B cell (primary cell): ENCODE data around the gene CHCHD3. TPM values are rescaled to one million over a fixed set of nuclear protein-coding genes. Genes with fewer than 3 reads are reported as not detected.
"Not testable (repeated sequence)": the region's sequence is repeated elsewhere in the genome, so short reads cannot be mapped to it uniquely, and the experiment has no call there.

Experiments used
- ATAC-seq: fragments of 200-7000 bp; cut with Tn5 transposase; one replicate; pipeline ENCODE4 v1.10.0; 2021; ENCODE audit warnings: low read depth, mild to moderate bottlenecking, moderate number of reproducible peaks, moderate library complexity
- CTCF ChIA-PET: fragments of 350-600 bp; sonication (Branson Sonifier 250); formaldehyde crosslinking; loops from one replicate; lab custom pipeline; 2021; ENCODE audit warnings: antibody characterized with exemption, inconsistent platforms; lab: Charles Lee
- POLR2A ChIA-PET: fragments of 350-600 bp; sonication (Branson Sonifier 250); formaldehyde crosslinking; loops from one replicate; lab custom pipeline; 2021; ENCODE audit warnings: antibody characterized with exemption; lab: Charles Lee
- DNase-seq: peaks from one replicate; pipeline ENCODE4 v3.0.0; 2013
- H2AFZ ChIP-seq: 2 replicates; pipeline ENCODE4 v1.6.1; 2012; ENCODE audit warnings: mild to moderate bottlenecking, low read depth, low read length; ENCODE audit not compliant: insufficient read depth, poor library complexity, severe bottlenecking
- H3K27ac ChIP-seq, 2 donors: 1 replicate in 1 of 2; 2 replicates in 1 of 2; pipeline ENCODE4 v1.5.1; 2012 to 2013; ENCODE audit warnings: low read length in 2 of 2, mild to moderate bottlenecking in 2 of 2, moderate library complexity in 1 of 2
- H3K27me3 ChIP-seq, 4 experiments: fragments of 200-600 bp in 1 of 4; sonication (generic) in 1 of 4; replicated peaks in 1 of 4; 1 replicate in 2 of 4; 2 replicates in 2 of 4; pipeline versions ENCODE4 v1.6.1 to v1.7.0; 2013 to 2016; ENCODE audit warnings: low read length in 3 of 4, mild to moderate bottlenecking in 2 of 4, mixed read lengths in 1 of 4, moderate library complexity in 1 of 4; ENCODE audit not compliant: insufficient read depth in 4 of 4, control insufficient read depth in 3 of 4; ENCODE audit errors: control extremely low read depth in 1 of 4
- H3K36me3 ChIP-seq, 2 experiments: replicated peaks in 1 of 2; 1 replicate in 1 of 2; 2 replicates in 1 of 2; pipeline versions ENCODE4 v1.6.1 to v1.7.1; 2013; ENCODE audit warnings: low read length in 1 of 2; ENCODE audit not compliant: insufficient read depth in 2 of 2, control insufficient read depth in 1 of 2; ENCODE audit errors: control extremely low read depth in 1 of 2, extremely low read depth in 1 of 2
- H3K4me1 ChIP-seq, 2 donors: fragments of 200-600 bp in 1 of 2; sonication (generic) in 1 of 2; 1 replicate in 1 of 2; 2 replicates in 1 of 2; pipeline versions ENCODE4 v1.5.1 to v1.6.1; 2013 to 2017; ENCODE audit warnings: low read length in 2 of 2; ENCODE audit not compliant: control insufficient read depth in 2 of 2, insufficient read depth in 2 of 2
- H3K4me2 ChIP-seq: replicated peaks from 2 replicates; pipeline ENCODE3; 2012; ENCODE audit warnings: mild to moderate bottlenecking, low read depth, low read length; ENCODE audit not compliant: poor library complexity, severe bottlenecking
- H3K4me3 ChIP-seq, 5 experiments: fragments of 200-600 bp in 1 of 5; sonication (generic) in 1 of 5; 1 replicate in 3 of 5; 2 replicates in 2 of 5; pipeline versions ENCODE4 v1.5.1 to v1.7.0; 2011 to 2016; ENCODE audit warnings: low read length in 4 of 5, mild to moderate bottlenecking in 4 of 5, low read depth in 2 of 5, control low read depth in 1 of 5, moderate library complexity in 1 of 5; ENCODE audit not compliant: insufficient read depth in 1 of 5; ENCODE audit errors: control extremely low read depth in 1 of 5, extremely low read depth in 1 of 5
- H3K79me2 ChIP-seq: fragments of 200-600 bp; sonication (generic); one replicate; pipeline ENCODE4 v1.6.0; 2016; ENCODE audit warnings: low read length; ENCODE audit not compliant: control insufficient read depth, insufficient read depth
- H3K9ac ChIP-seq: fragments of 200-600 bp; sonication (generic); 2 replicates; pipeline ENCODE4 v1.6.1; 2017; ENCODE audit warnings: mild to moderate bottlenecking, low read length, moderate library complexity
- H3K9me3 ChIP-seq, 3 donors: one replicate each; pipeline versions ENCODE4 v1.6.1 to v1.7.1; 2013; ENCODE audit warnings: low read length in 2 of 3; ENCODE audit not compliant: control insufficient read depth in 2 of 3, insufficient read depth in 1 of 3; ENCODE audit errors: control extremely low read depth in 1 of 3
- H4K20me1 ChIP-seq: 2 replicates; pipeline ENCODE4 v1.6.0; 2012; ENCODE audit warnings: mild to moderate bottlenecking, low read length; ENCODE audit not compliant: insufficient read depth, control insufficient read depth, poor library complexity, severe bottlenecking
- H3K27ac Mint-ChIP-seq: one replicate; pipeline ENCODE4 v1.8.0; 2021; ENCODE audit warnings: mixed read lengths
- H3K27me3 Mint-ChIP-seq: one replicate; pipeline ENCODE4 v1.8.0; 2021; ENCODE audit warnings: mixed read lengths
- H3K4me1 Mint-ChIP-seq: one replicate; pipeline ENCODE4 v1.8.0; 2021; ENCODE audit warnings: mixed read lengths
- H3K4me3 Mint-ChIP-seq: one replicate; pipeline ENCODE4 v1.8.0; 2021; ENCODE audit warnings: mixed read lengths
- H3K9me3 Mint-ChIP-seq: one replicate; pipeline ENCODE4 v1.8.0; 2022; ENCODE audit warnings: mixed read lengths; ENCODE audit not compliant: insufficient read depth
- EZH2 ChIP-seq: IDR thresholded peaks from 2 replicates; pipeline ENCODE4 v1.6.1; 2012; ENCODE audit warnings: borderline replicate concordance, low read depth, mild to moderate bottlenecking, moderate library complexity, low read length; ENCODE audit not compliant: insufficient read depth, poor library complexity, severe bottlenecking
- WGBS: methylation state at CpG from one replicate; pipeline ENCODE4 v1.1.5; 2013; ENCODE audit warnings: missing lambda C conversion rate; ENCODE audit not compliant: insufficient coverage; 5-methylcytosine and 5-hydroxymethylcytosine counted together
- intact Hi-C: fragments of 100-400 bp; cut with micrococcal nuclease; formaldehyde crosslinking; loops from one replicate; pipeline ENCODE4 v1.10.0; 2022
- polyA plus RNA-seq: library from polyadenylated mRNA; depleted of rRNA; stranded (reverse); fragments of >200 nt; gene quantifications from 2 replicates; pipeline ENCODE4 v1.2.3, GENCODE V29; 2012
- total RNA-seq, 2 donors: library from RNA; stranded (reverse); fragments of 120-200 nt in 1 of 2; gene quantifications; 1 replicate in 1 of 2; 2 replicates in 1 of 2; pipeline versions ENCODE4 v1.2.3 to v1.2.4, GENCODE V29; 2013 to 2022
- TF ChIP-seq, protein P1 (sequence below): fragments of 200-600 bp; IDR thresholded peaks from one replicate; pipeline ENCODE4 v1.8.0; 2022; ENCODE audit warnings: antibody characterized with exemption, mild to moderate bottlenecking

The CHCHD3 gene
- total and polyA plus RNA-seq, 2 donors (not counting 1 experiment from before 2014, with no cell fraction given): 20.1 to 38.4 TPM

DNA sequence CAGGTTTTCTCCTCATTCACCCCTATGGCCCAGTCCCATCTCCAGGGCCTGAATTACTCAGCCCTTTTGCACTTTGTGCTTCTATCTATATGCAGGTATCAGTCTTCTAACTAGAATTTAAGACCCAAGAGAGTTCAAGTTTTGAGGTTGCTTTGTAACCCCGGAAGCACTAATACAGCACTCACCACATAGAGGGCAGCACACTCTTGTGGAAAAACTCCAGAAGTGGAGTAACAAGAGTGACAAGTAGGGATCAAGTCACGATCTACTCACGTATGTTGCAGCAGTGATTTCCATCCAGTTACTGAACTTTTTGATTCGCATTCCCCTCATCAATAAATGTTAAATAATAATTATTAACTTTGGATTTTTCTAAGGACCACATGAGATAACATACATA lies 151.0 kb downstream of the CHCHD3 start:
- Mint-ChIP-seq H3K4me1 (peaks cover 5% of the 10 kb centered on the region), H3K4me3 (no peak overlapping the region), H3K27ac (no peak overlapping the region), H3K9me3 (no peaks in the 10 kb centered on the region), H3K27me3 (no peaks in the 10 kb centered on the region)
- Histone ChIP-seq H4K20me1 (peaks cover 5% of the 10 kb centered on the region), H3K9me3 (peaks cover 0 to 5% (median 4%) of the 10 kb centered on the region in 3 donors), H3K4me1 (no peaks in the 10 kb centered on the region), H3K27me3 (no peaks in the 10 kb centered on the region), H3K4me2 (no peak overlapping the region), H3K9ac (no peak overlapping the region), H3K4me3 (no peak overlapping the region), H3K79me2 (no peaks in the 10 kb centered on the region), H3K36me3 (peaks cover 0 to 6% of the 10 kb centered on the region in 2 experiments), H3K27ac (no peak overlapping the region), H2AFZ (no peak overlapping the region)
- no CpG with 5 or more reads among the region's 4 CpGs for WGBS
- ATAC-seq (no peak), DNase-seq (no peak)
- TF ChIP-seq EZH2: no peak
- TF ChIP-seq, protein P1, sequence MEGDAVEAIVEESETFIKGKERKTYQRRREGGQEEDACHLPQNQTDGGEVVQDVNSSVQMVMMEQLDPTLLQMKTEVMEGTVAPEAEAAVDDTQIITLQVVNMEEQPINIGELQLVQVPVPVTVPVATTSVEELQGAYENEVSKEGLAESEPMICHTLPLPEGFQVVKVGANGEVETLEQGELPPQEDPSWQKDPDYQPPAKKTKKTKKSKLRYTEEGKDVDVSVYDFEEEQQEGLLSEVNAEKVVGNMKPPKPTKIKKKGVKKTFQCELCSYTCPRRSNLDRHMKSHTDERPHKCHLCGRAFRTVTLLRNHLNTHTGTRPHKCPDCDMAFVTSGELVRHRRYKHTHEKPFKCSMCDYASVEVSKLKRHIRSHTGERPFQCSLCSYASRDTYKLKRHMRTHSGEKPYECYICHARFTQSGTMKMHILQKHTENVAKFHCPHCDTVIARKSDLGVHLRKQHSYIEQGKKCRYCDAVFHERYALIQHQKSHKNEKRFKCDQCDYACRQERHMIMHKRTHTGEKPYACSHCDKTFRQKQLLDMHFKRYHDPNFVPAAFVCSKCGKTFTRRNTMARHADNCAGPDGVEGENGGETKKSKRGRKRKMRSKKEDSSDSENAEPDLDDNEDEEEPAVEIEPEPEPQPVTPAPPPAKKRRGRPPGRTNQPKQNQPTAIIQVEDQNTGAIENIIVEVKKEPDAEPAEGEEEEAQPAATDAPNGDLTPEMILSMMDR: no peak
- CTCF ChIA-PET: no interaction called here
- POLR2A ChIA-PET: no interaction called here
- intact Hi-C loops: no loop called here

DNA sequence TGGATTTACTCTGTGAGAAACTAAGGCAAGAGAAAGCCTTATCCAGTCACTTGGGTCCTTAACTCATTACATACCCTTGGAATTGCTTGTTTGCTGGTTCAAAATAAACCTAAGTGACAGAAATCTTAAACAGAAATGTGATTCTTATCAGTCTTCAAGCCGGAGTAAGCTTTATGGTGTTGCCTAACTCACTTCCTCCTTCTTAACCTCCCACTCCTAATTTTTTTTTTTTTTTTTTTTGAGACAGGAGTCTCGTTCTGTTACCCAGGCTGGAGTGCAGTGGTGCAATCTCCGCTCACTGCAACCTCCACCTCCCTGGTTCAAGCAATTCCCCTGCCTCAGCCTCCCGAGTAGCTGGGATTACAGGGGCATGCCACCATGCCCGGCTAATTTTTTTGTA lies 151.9 kb downstream of the CHCHD3 start:
- H3K36me3 ChIP-seq, H3K4me2 ChIP-seq, H4K20me1 ChIP-seq, H3K4me1 ChIP-seq, H3K9me3 Mint-ChIP-seq, ATAC-seq, H3K4me1 Mint-ChIP-seq, H3K4me3 Mint-ChIP-seq, H3K9me3 ChIP-seq, CTCF ChIA-PET, intact Hi-C loops, H3K9ac ChIP-seq, H3K4me3 ChIP-seq, H3K27me3 ChIP-seq, H3K79me2 ChIP-seq, H3K27me3 Mint-ChIP-seq, H3K27ac ChIP-seq, DNase-seq, H3K27ac Mint-ChIP-seq, H2AFZ ChIP-seq: not testable (repeated sequence)
- POLR2A ChIA-PET: interaction anchor here (0.7 kb wide), 1 partner anchor 66 kb away, joined by 4 read pairs; no protein-coding TSS in a partner anchor
- WGBS: 73% methylated on average over 2 of the region's 5 CpGs
